Measurements from ENCODE around the gene NSRP1.

- TF ChIP-seq TCF12 (IDR thresholded peaks at IDR 0.05; ENCODE audit: low read depth) (no peak), EGR1 (IDR thresholded peaks at IDR 0.05) (no peak), TEAD4 (IDR thresholded peaks at IDR 0.05) (no peak)
These were observed 118.3 kb downstream of the NSRP1 start for GRCh38 chr17:30234964-30235363.

All from Ishikawa (cell line).